Upper lobe of left lung (tissue), 6 donors: ENCODE measurements around the gene PIRT. TPM values are rescaled to one million over a fixed set of nuclear protein-coding genes. Genes with fewer than 3 reads are reported as not detected.

Source experiments
- ATAC-seq, 2 donors: fragments of 200-7000 bp; cut with Tn5 transposase; one replicate each; pipeline ENCODE4 v1.9.1; 2022; ENCODE audit warnings: mild to moderate bottlenecking in 2 of 2, moderate library complexity in 2 of 2; ENCODE audit not compliant: low FRiP score in 2 of 2
- DNase-seq, 2 donors: peaks; one replicate each; pipeline ENCODE4 v3.0.0-alpha.2; 2019 to 2020
- H3K27ac ChIP-seq, 4 donors: fragments of 200-600 bp; sonication (generic); one replicate each; pipeline ENCODE4 v1.5.1; 2016 to 2019
- H3K27me3 ChIP-seq, 4 donors: fragments of 200-600 bp; sonication (generic); one replicate each; pipeline ENCODE4 v1.5.1; 2017 to 2019
- H3K36me3 ChIP-seq, 4 donors: fragments of 200-600 bp; sonication (generic); one replicate each; pipeline ENCODE4 v1.5.1; 2016 to 2019
- H3K4me1 ChIP-seq, 4 donors: fragments of 200-600 bp; sonication (generic); one replicate each; pipeline ENCODE4 v1.5.1; 2018 to 2019
- H3K4me3 ChIP-seq, 4 donors: fragments of 200-600 bp; sonication (generic); one replicate each; pipeline ENCODE4 v1.5.1; 2017 to 2019; ENCODE audit warnings: mild to moderate bottlenecking in 2 of 4, moderate library complexity in 1 of 4
- H3K9me3 ChIP-seq, 4 donors: fragments of 200-600 bp; sonication (generic); one replicate each; pipeline ENCODE4 v1.5.1; 2018 to 2019
- CTCF ChIP-seq, 6 experiments: fragments of 450-650 bp in 4 of 6; fragments of 200-600 bp in 2 of 6; sonication (generic) in 2 of 6; IDR thresholded peaks; one replicate each; pipeline ENCODE4 v1.5.1; 2016 to 2019; ENCODE audit warnings: antibody characterized with exemption in 6 of 6
- EP300 ChIP-seq, 4 donors: sonication (generic); formaldehyde crosslinking; IDR thresholded peaks; one replicate each; pipeline ENCODE4 v1.5.1; 2017; ENCODE audit warnings: antibody characterized with exemption in 4 of 4, control low read depth in 2 of 4
- POLR2A ChIP-seq, 4 donors: fragments of 450-650 bp; IDR thresholded peaks; one replicate each; pipeline ENCODE4 v1.5.1; 2016 to 2017; ENCODE audit warnings: antibody characterized with exemption in 4 of 4, mild to moderate bottlenecking in 2 of 4
- POLR2AphosphoS5 ChIP-seq, 2 donors: sonication (generic); formaldehyde crosslinking; IDR thresholded peaks; one replicate each; pipeline ENCODE4 v1.5.1; 2017; ENCODE audit warnings: antibody characterized with exemption in 2 of 2
- WGBS, 2 donors: methylation state at CpG; one replicate each; pipeline ENCODE4 v1.1.5; 2017 to 2018; 5-methylcytosine and 5-hydroxymethylcytosine counted together
- total RNA-seq, 6 donors: library from RNA; depleted of rRNA in 4 of 6; stranded (reverse); fragments of >200 nt in 4 of 6; gene quantifications; one replicate each; pipeline versions ENCODE4 v1.1.0 to v1.2.1, GENCODE V29; 2016 to 2021
- donor health status: DM: no; HTN: no; CAD: no; lungs with moderate emphysema.
- donor health status: DM: no; HTN: yes; CAD: no; lungs with severe emphysema.

The PIRT gene
- total RNA-seq, 6 donors from 2014 or later = not detected

- Histone ChIP-seq H3K4me1 (peaks cover 0 to 11% (median 4%) of the 10 kb centered on the region in 4 donors), H3K36me3 (no peaks in the 10 kb centered on the region), H3K4me3 (no peak overlapping the region), H3K9me3 (no peaks in the 10 kb centered on the region), H3K27ac (no peak overlapping the region), H3K27me3 (no peaks in the 10 kb centered on the region)
- TF ChIP-seq POLR2A (IDR thresholded peaks at IDR 0.05) (no peak), EP300 (IDR thresholded peaks at IDR 0.05) (no peak), CTCF (IDR thresholded peaks at IDR 0.05) (no peak)
- WGBS, 2 donors = 62 to 64% methylated on average over 7 of the region's 7 CpGs
- ATAC-seq (no peak), DNase-seq (no peak)
These were observed 39.0 kb downstream of the PIRT start for GRCh38 chr17:10798910-10799309.

GRCh38 chr17:10798332-10798749 lies 39.5 kb downstream of the PIRT start:
- peak in 1 of 2 donors; percentile 28 for ATAC-seq
- no peak for TF ChIP-seq POLR2A (IDR thresholded peaks at IDR 0.05)
- no peak for TF ChIP-seq EP300 (IDR thresholded peaks at IDR 0.05)
- TF ChIP-seq CTCF (IDR thresholded peaks at IDR 0.05) = no peak
- TF ChIP-seq POLR2AphosphoS5 (IDR thresholded peaks at IDR 0.05) = no peak
- no peaks in the 10 kb centered on the region for H3K27me3 ChIP-seq
- 28 to 39% methylated on average over 3 of the region's 3 CpGs for WGBS, 2 donors
- no peak for DNase-seq
- no peak overlapping the region for H3K4me3 ChIP-seq
- H3K36me3 ChIP-seq = no peaks in the 10 kb centered on the region
- no peak overlapping the region for H3K27ac ChIP-seq
- H3K9me3 ChIP-seq = no peaks in the 10 kb centered on the region
- H3K4me1 ChIP-seq = peaks cover 0 to 16% (median 4%) of the 10 kb centered on the region in 4 donors

- TF ChIP-seq POLR2A (IDR thresholded peaks at IDR 0.05) (no peak), EP300 (IDR thresholded peaks at IDR 0.05) (no peak), POLR2AphosphoS5 (IDR thresholded peaks at IDR 0.05) (no peak), CTCF (IDR thresholded peaks at IDR 0.05) (no peak)
- peaks cover 0 to 18% (median 4%) of the 10 kb centered on the region in 4 donors for H3K4me1 ChIP-seq
- no peak overlapping the region for H3K4me3 ChIP-seq
- DNase-seq (no peak), ATAC-seq (no peak)
- H3K9me3 ChIP-seq = no peaks in the 10 kb centered on the region
- no peaks in the 10 kb centered on the region for H3K27me3 ChIP-seq
- no peak overlapping the region for H3K27ac ChIP-seq
- H3K36me3 ChIP-seq = no peaks in the 10 kb centered on the region
- WGBS, 2 donors = 59 to 70% methylated on average over 11 of the region's 11 CpGs
These were observed 40.2 kb downstream of the PIRT start for GRCh38 chr17:10797476-10798328.

GRCh38 chr17:10793816-10794215 lies 44.1 kb downstream of the PIRT start:
- Histone ChIP-seq H3K9me3 (no peaks in the 10 kb centered on the region), H3K36me3 (no peaks in the 10 kb centered on the region), H3K27me3 (no peaks in the 10 kb centered on the region), H3K4me1 (peaks cover 0 to 18% (median 4%) of the 10 kb centered on the region in 4 donors), H3K27ac (no peak overlapping the region), H3K4me3 (no peak overlapping the region)
- ATAC-seq = no peak
- WGBS, 2 donors = 39 to 49% methylated on average over 4 of the region's 4 CpGs
- TF ChIP-seq POLR2A (IDR thresholded peaks at IDR 0.05) = no peak
- TF ChIP-seq CTCF (IDR thresholded peaks at IDR 0.05) = no peak
- TF ChIP-seq EP300 (IDR thresholded peaks at IDR 0.05) = no peak
- no peak for TF ChIP-seq POLR2AphosphoS5 (IDR thresholded peaks at IDR 0.05)
- no peak for DNase-seq

GRCh38 chr17:10793256-10793655 lies 44.6 kb downstream of the PIRT start:
- Histone ChIP-seq H3K36me3 (no peaks in the 10 kb centered on the region), H3K4me1 (peaks cover 0 to 15% (median 3%) of the 10 kb centered on the region in 4 donors), H3K4me3 (no peak overlapping the region), H3K9me3 (no peaks in the 10 kb centered on the region), H3K27ac (no peak overlapping the region), H3K27me3 (no peaks in the 10 kb centered on the region)
- TF ChIP-seq EP300 (IDR thresholded peaks at IDR 0.05) = no peak
- ATAC-seq (no peak), DNase-seq (no peak)
- 82 to 86% methylated on average over 7 of the region's 7 CpGs for WGBS, 2 donors
